HEK293 (cell line): ENCODE data around the gene ZNF236.

ENCODE experiments used
- CTCF ChIA-PET: fragments of 350-600 bp; formaldehyde crosslinking; extraction: SDS; loops from one replicate; lab custom pipeline; 2021; ENCODE audit warnings: antibody characterized with exemption; lab: Yijun Ruan, JAX
- POLR2A ChIA-PET: fragments of 300-600 bp; formaldehyde crosslinking; extraction: SDS; loops from one replicate; lab custom pipeline; 2020; ENCODE audit warnings: antibody characterized with exemption, inconsistent platforms; lab: Yijun Ruan, JAX
- H3K27ac ChIP-seq: fragments of 200-500 bp; sonication (Bioruptor generic); 2 replicates; pipeline ENCODE4 v1.5.1; 2014; ENCODE audit warnings: low read depth, low read length, control low read depth, inconsistent platforms; ENCODE audit errors: extremely low read depth
- H3K36me3 ChIP-seq, 2 experiments: fragments of 200-500 bp in 1 of 2; sonication (Bioruptor generic) in 1 of 2; 1 replicate in 1 of 2; 2 replicates in 1 of 2; pipeline ENCODE4 v1.5.1; 2014 to 2017; ENCODE audit warnings: inconsistent platforms in 2 of 2, low read length in 2 of 2; ENCODE audit not compliant: control insufficient read depth in 2 of 2, insufficient read depth in 1 of 2
- H3K4me1 ChIP-seq: fragments of 200-500 bp; sonication (Bioruptor generic); 2 replicates; pipeline ENCODE4 v1.5.1; 2014; ENCODE audit warnings: mild to moderate bottlenecking, low read length, inconsistent platforms; ENCODE audit not compliant: control insufficient read depth, insufficient read depth
- H3K4me3 ChIP-seq: 2 replicates; pipeline ENCODE4 v1.5.1; 2011; ENCODE audit warnings: low read depth, mild to moderate bottlenecking, control low read depth, low read length, moderate library complexity
- H3K9me3 ChIP-seq: fragments of 200-500 bp; sonication (Bioruptor generic); 2 replicates; pipeline ENCODE4 v1.5.1; 2014; ENCODE audit warnings: low read depth, low read length, inconsistent platforms; ENCODE audit not compliant: control insufficient read depth, insufficient read depth
- AEBP2 ChIP-seq: fragments of 450-650 bp; formaldehyde crosslinking; IDR thresholded peaks from 2 replicates; pipeline ENCODE4 v1.5.1; 2016; ENCODE audit warnings: missing biosample characterization, missing genetic modification characterization, borderline replicate concordance
- BCL11B ChIP-seq: fragments of 450-650 bp; formaldehyde crosslinking; IDR thresholded peaks from 2 replicates; pipeline ENCODE4 v1.5.1; 2016; ENCODE audit warnings: low read depth, missing biosample characterization, missing genetic modification characterization
- CTCF ChIP-seq: fragments of 450-650 bp; formaldehyde crosslinking; IDR thresholded peaks from 2 replicates; pipeline ENCODE4 v1.5.1; 2016; ENCODE audit warnings: missing biosample characterization, missing genetic modification characterization
- EGR2 ChIP-seq: fragments of 450-650 bp; formaldehyde crosslinking; IDR thresholded peaks from 2 replicates; pipeline ENCODE4 v1.5.1; 2016; ENCODE audit warnings: low read depth, missing biosample characterization, missing genetic modification characterization
- MEIS1 ChIP-seq: sonication (generic); formaldehyde crosslinking; IDR thresholded peaks from 2 replicates; pipeline ENCODE4 v1.8.1; 2022; ENCODE audit warnings: missing genetic modification reagents, mild to moderate bottlenecking, borderline replicate concordance
- ZNF280C ChIP-seq: fragments of 450-650 bp; formaldehyde crosslinking; IDR thresholded peaks from 2 replicates; pipeline ENCODE4 v1.5.1; 2016; ENCODE audit warnings: missing biosample characterization, missing genetic modification characterization
- ZNF335 ChIP-seq: fragments of 450-650 bp; formaldehyde crosslinking; conservative IDR thresholded peaks from 2 replicates; pipeline ENCODE4 v1.5.1; 2016; ENCODE audit warnings: missing biosample characterization, missing genetic modification characterization
- ZNF398 ChIP-seq: fragments of 450-650 bp; formaldehyde crosslinking; IDR thresholded peaks from 2 replicates; pipeline ENCODE4 v1.5.1; 2017; ENCODE audit warnings: missing biosample characterization, missing genetic modification characterization
- ZNF600 ChIP-seq: fragments of 450-650 bp; formaldehyde crosslinking; IDR thresholded peaks from 2 replicates; pipeline ENCODE4 v1.5.1; 2016; ENCODE audit warnings: missing biosample characterization, missing genetic modification characterization
- ZNF623 ChIP-seq: fragments of 450-650 bp; formaldehyde crosslinking; IDR thresholded peaks from 2 replicates; pipeline ENCODE4 v1.5.1; 2016; ENCODE audit warnings: missing biosample characterization, missing genetic modification characterization
- ZNF654 ChIP-seq: fragments of 450-650 bp; formaldehyde crosslinking; IDR thresholded peaks from 2 replicates; pipeline ENCODE4 v1.5.1; 2016; ENCODE audit warnings: low read depth, missing biosample characterization, missing genetic modification characterization

Gene ZNF236

GRCh38 chr18:76997951-76998808 lies 175.8 kb downstream of the ZNF236 start (continued):
- TF ChIP-seq AEBP2 (tag by site-specific recombination), result no peak

- ChIA-PET POLR2A (interaction anchor here (0.6 kb wide), 1 partner anchor 87 kb away, joined by 5 read pairs; no protein-coding TSS in a partner anchor), CTCF (interaction anchor here (0.6 to 3.5 kb wide), 14 partner anchors 7 to 212 kb away, joined by 3 to 40 read pairs (median 10); no protein-coding TSS in a partner anchor)
- H3K9me3 ChIP-seq, result no peaks in the 10 kb centered on the region
- no peak for TF ChIP-seq BCL11B (tag by site-specific recombination)
- TF ChIP-seq ZNF280C (tag by site-specific recombination), result no peak
- TF ChIP-seq ZNF398 (tag by site-specific recombination), result no peak
- TF ChIP-seq MEIS1 (CRISPR knock-in tag), result no peak
- no peak for TF ChIP-seq ZNF623
- peaks cover 4% of the 10 kb centered on the region for H3K4me1 ChIP-seq
- no peaks in the 10 kb centered on the region for H3K36me3 ChIP-seq
- H3K27ac ChIP-seq, result no peak overlapping the region
- H3K4me3 ChIP-seq, result no peak overlapping the region
Observed at GRCh38 chr18:76999077-76999476, 176.7 kb downstream of the ZNF236 start.

GRCh38 chr18:77000527-77000926 lies 178.2 kb downstream of the ZNF236 start:
- POLR2A ChIA-PET, result no interaction called here
- Histone ChIP-seq H3K9me3 (no peaks in the 10 kb centered on the region), H3K27ac (no peak overlapping the region), H3K4me3 (no peak overlapping the region)
- CTCF ChIA-PET, result interaction anchor here (0.5 to 3.5 kb wide), 45 partner anchors 9 to 697 kb away, joined by 3 to 40 read pairs (median 4); no protein-coding TSS in a partner anchor
- TF ChIP-seq CTCF (tag by site-specific recombination) (peak; percentile 72), ZNF335 (tag by site-specific recombination) (0 out of 2 replicates have a peak, but pooled peaks have one; percentile 31), ZNF654 (tag by site-specific recombination) (peak; percentile 48), EGR2 (tag by site-specific recombination) (no peak), ZNF600 (no peak)
- TF ChIP-seq, all 188 proteins: peak for 3
- Histone ChIP-seq H3K36me3 (no peaks in the 10 kb centered on the region), H3K4me1 (peaks cover 3% of the 10 kb centered on the region)
